NCI-H774 (cell line): ENCODE measurements around the gene RBM38.

Source experiments
- DNase-seq: peaks from one replicate; lab custom pipeline; 2025; lab: John Stamatoyannopoulos, UW

The RBM38 gene

GRCh38 chr20:57391439-57392301, 474 bp downstream of the RBM38 start:
- peak; percentile 31 for DNase-seq

DNA sequence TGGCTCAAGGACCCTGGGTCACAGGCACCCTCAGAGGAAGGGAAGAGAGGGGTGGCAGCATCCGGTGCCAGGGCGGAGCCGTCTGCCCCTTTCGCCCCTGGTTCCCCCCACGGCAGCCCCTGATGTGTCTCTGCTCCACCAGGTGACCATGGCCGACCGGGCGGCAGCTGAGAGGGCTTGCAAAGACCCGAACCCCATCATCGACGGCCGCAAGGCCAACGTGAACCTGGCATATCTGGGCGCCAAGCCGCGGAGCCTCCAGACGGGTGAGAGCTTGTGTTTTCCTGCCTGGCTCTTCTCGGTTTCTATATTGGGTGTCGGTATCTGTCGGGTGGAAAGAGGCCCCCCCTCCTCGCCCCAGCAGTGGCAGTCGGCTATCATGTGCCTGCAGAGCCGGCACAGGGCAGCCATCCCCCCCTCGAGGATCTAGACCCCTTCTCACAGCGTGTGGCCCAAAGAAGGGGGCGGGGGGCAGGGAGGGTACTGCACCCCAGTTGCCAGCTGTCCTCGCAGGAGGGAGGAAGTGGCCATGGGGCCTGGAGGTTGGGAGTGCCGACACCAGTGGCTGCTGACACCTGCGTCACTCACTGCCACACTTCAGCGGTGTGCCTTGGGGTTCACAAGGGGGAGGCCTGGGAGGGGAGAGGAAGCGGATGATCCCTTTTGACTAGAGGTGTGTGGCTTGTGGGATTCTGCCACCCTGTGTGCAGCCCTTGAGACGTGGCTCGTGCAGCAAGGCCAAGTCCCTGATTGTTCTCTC, 1.5 kb downstream of the RBM38 start:
- DNase-seq, result peak; percentile 16

GRCh38 chr20:57393321-57394120, 2.3 kb downstream of the RBM38 start:
- peak; percentile 89 for DNase-seq

DNA sequence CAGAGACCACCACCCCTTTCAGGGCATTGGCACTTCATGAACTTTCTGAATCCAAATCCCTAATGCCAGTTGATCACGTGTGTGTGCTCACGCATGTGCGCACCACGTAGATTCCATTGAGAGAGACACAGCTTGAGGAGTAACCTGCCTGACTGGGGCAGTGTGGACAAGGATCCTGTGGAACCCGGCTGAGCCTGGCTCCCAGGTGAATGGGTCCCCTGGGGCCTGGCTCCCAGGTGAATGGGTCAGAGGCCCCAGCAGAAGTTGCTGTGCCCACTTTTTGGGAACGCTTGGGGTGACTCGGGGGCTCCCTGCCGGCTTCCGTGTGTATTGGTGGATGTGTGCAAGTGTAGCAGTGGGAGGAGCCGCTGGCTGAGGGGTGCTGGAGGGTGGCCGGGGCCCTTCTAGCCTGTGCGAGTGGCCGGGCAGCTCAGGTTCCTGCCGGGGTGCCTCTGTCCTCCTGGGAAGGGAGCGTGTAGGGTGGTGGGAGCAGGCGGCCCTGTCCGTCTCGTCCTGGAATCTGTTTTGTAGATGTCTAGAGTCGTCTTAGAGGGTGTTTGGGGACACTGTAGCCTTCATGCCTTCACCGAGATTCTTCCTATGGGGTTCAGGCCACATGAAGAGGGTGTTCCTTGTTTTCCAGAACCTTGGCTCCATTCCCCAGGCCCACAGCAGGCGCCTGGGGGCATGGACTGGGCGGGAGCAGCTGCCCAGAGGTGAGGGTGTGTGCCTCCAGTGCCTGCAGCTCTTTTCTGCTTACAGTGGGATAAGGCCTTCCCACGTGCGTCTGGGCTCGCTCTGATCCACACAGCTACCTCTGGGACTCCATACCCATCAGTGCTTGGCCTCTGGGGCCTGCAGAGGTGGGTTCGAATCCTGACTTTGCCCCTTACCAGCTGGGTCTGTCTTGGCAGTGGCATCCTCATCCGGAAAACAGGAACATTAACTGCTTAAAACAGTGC, 3.2 kb downstream of the RBM38 start:
- no peak for DNase-seq

GRCh38 chr20:57395111-57395966, 4.1 kb downstream of the RBM38 start:
- peak; percentile 67 for DNase-seq

DNA sequence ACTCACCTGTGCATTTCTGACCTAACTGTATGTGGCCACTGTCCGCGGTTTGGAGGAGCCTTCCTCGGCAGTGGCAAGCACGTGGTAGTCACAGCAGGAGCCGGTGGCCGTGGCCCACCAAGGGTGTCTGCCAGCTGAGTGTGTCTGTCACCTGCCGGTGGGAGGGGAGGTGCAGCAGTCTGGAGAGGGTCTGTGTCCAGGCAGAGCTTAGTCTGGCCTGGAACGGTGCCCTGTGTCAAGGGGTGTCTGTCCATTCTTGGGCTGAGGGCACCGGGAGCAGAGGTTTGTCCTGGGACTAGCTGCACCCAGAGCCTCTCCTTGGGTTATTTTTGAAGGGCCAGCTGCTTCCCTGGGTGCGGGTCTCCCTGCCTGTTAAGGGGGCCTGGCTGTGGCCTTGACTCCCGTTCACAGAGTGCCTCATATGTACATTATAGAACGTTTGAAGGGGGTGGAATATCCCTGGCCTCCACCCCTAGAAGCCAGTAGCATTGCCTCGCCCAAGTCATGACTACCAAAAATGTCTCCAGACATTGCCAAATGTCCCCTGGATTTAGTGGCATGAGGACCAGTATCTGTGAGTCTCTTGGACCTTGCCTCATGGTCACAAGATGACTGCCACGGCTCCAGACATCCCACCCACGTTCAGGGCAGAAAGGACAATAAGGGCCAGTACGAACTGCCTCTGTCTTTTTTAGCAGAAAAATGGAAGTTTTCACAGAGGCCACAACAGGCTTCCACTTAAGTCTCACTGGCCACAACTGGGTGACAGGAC, 5.2 kb downstream of the RBM38 start:
- no peak for DNase-seq

DNA sequence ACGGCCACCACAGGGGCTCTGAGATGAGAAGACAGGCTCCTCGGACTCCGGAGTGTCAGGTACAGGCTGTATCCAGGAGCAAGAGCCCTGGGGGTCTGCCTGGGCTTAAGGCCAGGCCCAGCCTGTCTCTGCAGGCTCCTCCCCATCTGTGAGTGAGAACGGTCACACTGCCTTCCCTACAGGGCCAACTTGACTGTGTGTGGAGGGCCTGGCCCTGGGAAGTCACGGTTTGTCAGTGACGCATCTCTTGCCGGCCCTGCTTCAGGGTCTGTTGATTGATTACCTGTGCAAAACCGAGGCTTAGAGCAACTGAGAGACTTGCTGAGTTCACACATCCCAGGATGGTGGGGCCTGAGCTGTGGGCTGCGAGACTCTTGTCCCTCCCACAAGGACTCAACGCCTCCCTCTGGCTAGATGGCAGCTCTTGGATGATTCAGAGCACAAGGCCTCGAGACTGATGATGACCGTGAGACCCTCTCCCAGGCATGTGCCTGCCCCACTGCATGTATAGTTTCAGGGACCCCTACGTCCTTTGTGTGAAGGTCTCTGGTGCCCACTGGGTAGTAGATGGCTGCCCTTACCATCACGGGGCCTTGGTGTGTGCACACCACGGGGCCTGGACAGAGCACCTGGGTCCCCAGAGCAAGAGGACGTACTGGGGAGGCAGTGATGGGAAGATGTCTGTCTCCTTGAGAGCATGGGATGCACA, 5.9 kb downstream of the RBM38 start:
- DNase-seq, result no peak

GRCh38 chr20:57397693-57398108, 6.5 kb downstream of the RBM38 start:
- no peak for DNase-seq

DNA sequence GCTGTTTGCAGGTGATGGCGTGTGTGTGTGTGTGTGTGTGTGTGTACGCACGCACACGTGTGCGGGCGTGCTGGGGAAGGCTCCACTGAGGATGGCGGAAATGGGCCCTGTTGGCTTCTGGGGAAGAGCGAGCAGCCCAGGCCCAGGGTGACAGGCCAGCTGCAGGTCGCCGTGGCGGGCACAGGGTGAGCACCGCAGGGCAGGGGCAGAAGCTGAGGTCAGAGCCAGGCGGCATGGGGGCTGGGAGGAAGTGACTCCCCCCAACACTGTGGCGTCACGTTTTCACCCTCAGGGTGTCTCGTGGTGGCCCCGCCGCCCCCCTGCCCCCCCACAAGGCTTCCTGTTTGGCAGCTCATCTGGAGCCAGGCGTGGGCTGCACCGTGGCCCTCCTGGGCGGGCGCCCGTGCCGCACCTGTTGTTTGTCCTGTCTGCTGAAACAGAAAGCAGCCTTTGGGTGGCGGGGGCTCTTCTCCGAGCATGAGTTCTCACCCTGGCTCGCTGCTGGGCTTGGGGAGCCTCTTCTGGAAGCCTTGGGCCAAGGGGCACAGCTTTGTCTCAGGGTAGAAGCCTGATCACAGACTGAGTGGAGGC, 7.1 kb downstream of the RBM38 start:
- DNase-seq, result peak; percentile 94

DNA sequence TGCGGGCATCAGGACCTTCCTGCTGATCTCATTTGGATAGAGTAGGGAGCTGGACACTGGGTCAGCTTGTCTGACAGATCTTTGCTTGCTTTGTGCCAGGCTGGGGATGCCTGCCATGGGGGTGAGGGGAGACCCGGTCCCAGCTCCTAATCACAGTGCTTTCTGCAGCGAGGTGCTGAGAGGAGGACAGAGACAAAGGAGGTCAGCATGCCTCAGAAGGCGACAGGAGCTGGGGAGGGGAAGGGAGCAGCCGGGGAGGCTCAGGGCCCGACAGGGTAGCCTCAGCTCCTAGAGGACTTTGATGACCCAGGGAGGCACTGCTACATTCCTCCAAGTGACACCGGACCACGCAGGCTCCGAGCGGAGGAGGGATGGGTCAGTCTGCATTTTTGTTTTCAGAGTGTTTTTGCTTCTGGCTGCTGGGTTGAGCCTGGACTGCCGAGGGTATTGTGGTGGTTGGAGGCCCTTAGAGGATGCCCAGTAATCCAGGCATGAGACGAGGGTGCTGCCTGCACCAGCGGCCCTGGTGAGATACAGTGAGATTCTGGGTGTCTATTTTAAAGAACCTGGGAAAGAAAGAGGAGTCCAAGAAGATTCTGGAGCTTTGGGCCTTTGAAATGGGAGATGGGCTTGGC, 7.8 kb downstream of the RBM38 start:
- DNase-seq, result no peak

DNA sequence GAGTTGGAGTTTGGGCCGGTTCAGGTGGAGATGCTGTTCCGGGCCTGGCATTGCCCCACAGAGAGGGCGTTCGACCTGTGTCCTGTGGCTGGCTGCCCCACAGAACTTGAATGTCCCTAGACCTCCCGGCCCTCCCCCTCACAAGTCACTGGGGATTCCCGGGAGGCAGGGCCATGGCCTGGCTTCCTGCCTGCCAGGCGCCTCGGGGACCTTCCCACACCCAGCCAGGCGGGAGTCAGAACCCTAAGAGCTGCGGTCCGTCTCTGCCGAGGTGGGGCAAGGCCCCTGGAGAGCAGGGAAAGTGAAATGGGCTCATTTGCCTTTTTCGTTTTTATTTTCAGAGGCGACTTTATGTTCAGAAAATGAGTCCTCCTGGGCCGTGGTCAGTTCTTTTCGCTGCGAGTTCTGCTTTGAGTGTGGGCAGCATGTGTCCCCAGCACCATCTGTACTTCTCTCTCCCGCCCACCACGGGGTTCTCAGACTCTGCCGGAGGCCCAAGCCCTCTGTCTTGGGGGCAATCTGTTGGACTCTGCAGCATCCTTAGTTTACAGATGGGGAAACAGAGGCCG, 8.5 kb downstream of the RBM38 start:
- DNase-seq, result no peak

GRCh38 chr20:57400231-57400701, 9.1 kb downstream of the RBM38 start:
- DNase-seq, result no peak

- DNase-seq, result no peak
Observed at GRCh38 chr20:57400821-57401564, 9.8 kb downstream of the RBM38 start.

DNA sequence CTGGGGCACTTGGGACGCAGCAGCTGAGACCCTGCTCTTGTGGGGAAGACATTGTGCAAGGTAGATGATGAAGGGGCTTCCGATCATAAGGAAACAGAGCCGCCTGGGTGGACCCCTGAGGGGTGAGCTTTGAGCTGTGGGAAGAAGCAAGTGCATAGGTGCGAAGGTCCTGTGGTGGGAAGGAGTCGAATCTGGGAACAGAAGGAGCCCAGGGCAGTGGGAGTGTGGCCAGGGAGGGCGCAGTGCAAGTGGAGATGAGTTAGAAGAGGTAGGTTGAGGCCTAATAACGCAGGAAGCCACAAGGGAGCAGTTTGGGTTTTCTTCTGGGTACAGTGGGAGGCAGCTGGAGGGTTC, 10.3 kb downstream of the RBM38 start:
- no peak for DNase-seq

- no peak for DNase-seq
Observed at GRCh38 chr20:57402206-57403125, 11.3 kb downstream of the RBM38 start.

GRCh38 chr20:57403216-57403615, 12.0 kb downstream of the RBM38 start:
- no peak for DNase-seq
